HG02623 (cell line): Measurements from ENCODE around the gene C9orf43.

ENCODE experiments used
- ATAC-seq: cut with Tn5 transposase; IDR thresholded peaks from one replicate; pipeline ENCODE4 v1.9.1; 2021; ENCODE audit warnings: moderate library complexity; ENCODE audit not compliant: unreplicated experiment

The C9orf43 gene

GRCh38 chr9:113463418-113464285 lies 53.1 kb downstream of the C9orf43 start, which contains the start of gene RGS3:
TSS of gene RGS3 (plus strand) at chr9:113463727. CDS start at chr9:113463803, 76 bp downstream.
- no peak for ATAC-seq

- ATAC-seq = no peak
Observed at GRCh38 chr9:113464286-113464660, 53.7 kb downstream of the C9orf43 start.

GRCh38 chr9:113465599-113466140 lies 55.1 kb downstream of the C9orf43 start:
- no peak for ATAC-seq

- ATAC-seq = no peak
Observed at GRCh38 chr9:113467183-113467582, 56.6 kb downstream of the C9orf43 start.

GRCh38 chr9:113468716-113469448 lies 58.3 kb downstream of the C9orf43 start:
- ATAC-seq = no peak

- no peak for ATAC-seq
Observed at GRCh38 chr9:113471143-113471542, 60.6 kb downstream of the C9orf43 start.

- no peak for ATAC-seq
Observed at GRCh38 chr9:113471566-113471965, 61.0 kb downstream of the C9orf43 start.

GRCh38 chr9:113472199-113472598 lies 61.7 kb downstream of the C9orf43 start:
- ATAC-seq = no peak

GRCh38 chr9:113474360-113475028 lies 63.9 kb downstream of the C9orf43 start:
- ATAC-seq = no peak

- ATAC-seq = no peak
Observed at GRCh38 chr9:113475031-113475430, 64.5 kb downstream of the C9orf43 start.

GRCh38 chr9:113475992-113476391 lies 65.4 kb downstream of the C9orf43 start:
- ATAC-seq = no peak

- ATAC-seq = no peak
Observed at GRCh38 chr9:113476511-113476916, 66.0 kb downstream of the C9orf43 start.

- no peak for ATAC-seq
Observed at GRCh38 chr9:113477058-113477457, 66.5 kb downstream of the C9orf43 start.

GRCh38 chr9:113477661-113478060 lies 67.1 kb downstream of the C9orf43 start:
- ATAC-seq = no peak

GRCh38 chr9:113479174-113479621 lies 68.7 kb downstream of the C9orf43 start:
- ATAC-seq = no peak
